ENCODE measurements around the gene DUSP8.
"Not testable (repeated sequence)": the region's sequence is repeated elsewhere in the genome, so short reads cannot be mapped to it uniquely, and the experiment has no call there.

DUSP8 gene

DNA sequence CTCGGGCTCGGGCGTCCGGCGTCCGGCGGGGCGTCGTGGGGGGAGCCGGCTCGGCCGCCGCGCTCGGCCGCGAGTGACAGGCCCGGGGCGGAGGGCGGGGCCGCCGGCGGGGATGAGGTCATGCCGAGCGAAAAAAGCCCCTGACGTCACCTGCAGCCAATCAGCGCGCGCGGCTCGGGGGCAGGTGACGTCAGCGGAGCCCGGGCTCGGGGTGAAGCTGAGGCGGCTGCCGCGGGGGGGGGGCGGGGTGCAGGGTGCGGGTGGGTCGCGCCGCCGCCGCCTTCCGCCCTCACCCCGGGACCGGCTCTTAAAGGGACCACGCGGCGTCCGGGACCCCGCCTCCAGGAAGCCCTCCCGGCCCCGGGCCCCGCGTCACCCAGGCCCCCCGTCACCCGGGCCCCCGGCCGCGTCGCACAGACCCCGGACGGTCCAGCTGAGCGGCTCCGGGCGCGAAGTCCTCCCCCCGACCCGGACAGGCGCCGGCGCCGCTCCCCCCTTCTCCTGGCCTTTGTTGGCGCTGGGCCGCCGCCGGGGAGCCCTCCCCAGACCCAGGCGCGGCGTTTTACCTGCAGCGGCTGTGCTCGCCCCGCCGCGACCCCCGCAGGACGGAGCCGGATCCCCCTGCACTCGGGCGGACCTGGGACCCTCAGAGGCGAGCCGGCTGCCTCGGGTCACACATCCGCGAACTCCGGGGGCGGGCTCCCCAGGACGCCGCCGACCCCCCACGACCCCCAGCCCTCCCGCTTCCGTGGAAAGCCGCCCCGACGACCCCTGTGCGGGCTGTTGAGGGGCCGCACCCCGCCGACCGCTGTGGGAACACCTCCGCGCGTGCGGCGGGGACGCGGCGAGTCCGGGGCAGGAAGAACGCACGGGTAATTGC is at the start of gene DUSP8:
DUSP8 (minus strand) TSS at position 75 of the 880 bp plus-strand sequence. CDS start 6,445 bp downstream, outside the sequence.
- intact Hi-C loops (cut with DNase I) = no loop called here
- peak; percentile 80 to 98 (median 94) for DNase-seq

DNA sequence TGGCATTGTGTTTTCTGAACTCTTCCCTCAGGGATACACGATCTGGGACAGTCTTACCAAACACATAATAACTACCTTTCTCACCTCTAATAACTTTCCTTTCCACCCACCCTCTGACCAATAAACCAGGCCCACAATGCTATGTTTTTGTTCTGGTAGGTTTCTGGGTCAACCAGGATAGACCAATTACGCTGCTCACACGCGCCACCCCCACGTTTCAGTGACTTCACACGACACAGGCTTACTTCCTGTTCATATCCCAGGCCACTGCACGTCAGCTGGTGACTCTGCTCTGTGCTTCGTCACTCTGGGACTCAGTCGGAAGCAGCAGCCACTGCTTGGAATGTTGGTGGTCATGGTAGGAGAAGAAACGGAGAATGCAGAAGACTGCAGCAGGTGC is 47.4 kb upstream of the DUSP8 start:
- intact Hi-C loops (cut with DNase I) = no loop called here
- no peak for DNase-seq

- no peak for DNase-seq
- intact Hi-C loops (cut with DNase I) = no loop called here
Measured at GRCh38 chr11:1618231-1618630, 46.2 kb upstream of the DUSP8 start.

DNA sequence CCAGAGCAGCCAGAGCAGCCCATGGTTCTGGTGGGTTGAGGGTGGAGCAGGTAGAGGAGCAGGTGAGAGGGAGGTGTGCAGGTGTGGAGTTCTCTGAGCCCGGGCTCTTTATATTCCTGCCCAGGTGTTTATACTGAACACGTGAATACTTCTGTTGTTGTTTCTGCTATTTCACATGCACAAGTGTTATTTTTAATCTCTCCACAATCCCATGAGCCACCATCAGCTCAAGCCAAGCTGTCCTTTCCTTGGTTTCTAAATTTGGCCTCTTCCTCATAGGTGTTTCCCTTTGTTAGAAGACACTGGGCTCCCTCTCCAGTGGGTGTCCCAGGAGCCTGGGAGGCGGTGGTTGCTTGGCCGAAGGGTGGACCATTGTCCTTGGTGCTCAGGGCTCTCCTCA is 36.3 kb upstream of the DUSP8 start, which contains the start of gene KRTAP5-3:
KRTAP5-3 (minus strand) TSS at position 101 of the 400 bp plus-strand sequence; CDS start at position 23, 78 bp downstream.
- no peak for DNase-seq
- intact Hi-C loops (cut with DNase I) = no loop called here

DNA sequence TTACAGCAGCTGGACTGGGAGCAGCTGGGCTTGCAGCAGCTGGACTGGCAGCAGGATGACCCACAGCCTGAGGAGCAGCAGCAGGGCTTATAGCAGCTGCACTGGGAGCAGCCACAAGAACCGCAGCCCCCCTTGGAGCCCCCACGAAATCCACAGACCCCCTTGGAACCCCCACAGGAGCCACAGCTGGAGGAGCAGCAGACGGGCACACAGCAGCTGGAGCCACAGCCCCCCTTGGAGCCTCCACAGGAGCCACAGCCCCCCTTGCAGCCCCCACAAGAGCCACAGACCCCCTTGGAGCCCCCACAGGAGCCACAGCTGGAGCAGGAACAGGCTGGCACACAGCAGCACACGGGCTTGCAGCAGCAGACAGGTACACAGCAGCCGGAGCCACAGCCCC is 35.8 kb upstream of the DUSP8 start:
- intact Hi-C loops (cut with DNase I); DNase-seq: not testable (repeated sequence)

GRCh38 chr11:1607156-1607845 is 35.2 kb upstream of the DUSP8 start:
- DNase-seq; intact Hi-C loops (cut with DNase I): not testable (repeated sequence)

DNA sequence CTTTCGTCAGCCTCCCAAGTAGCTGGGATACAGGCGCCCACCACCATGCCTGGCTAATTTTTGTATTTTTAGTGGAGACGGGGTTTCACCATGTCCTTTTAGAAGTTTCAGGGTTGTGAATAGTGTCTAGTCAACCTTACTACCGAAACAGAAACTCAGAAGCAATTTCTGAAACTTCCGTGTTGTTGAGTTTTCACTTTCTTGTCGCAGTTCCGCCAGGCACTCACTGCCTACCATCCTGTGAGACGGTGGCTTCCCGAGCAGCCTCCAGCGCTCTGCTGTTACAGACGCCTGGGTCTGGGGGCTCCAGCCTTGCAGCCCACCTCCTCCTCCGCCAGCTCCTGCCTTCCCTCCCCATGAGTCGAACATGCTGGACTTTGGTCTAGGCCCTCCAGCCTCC is 33.9 kb upstream of the DUSP8 start:
- DNase-seq; intact Hi-C loops (cut with DNase I): not testable (repeated sequence)

- intact Hi-C loops (cut with DNase I) = no loop called here
- no peak for DNase-seq
Measured at GRCh38 chr11:1604711-1605110, 32.6 kb upstream of the DUSP8 start.

DNA sequence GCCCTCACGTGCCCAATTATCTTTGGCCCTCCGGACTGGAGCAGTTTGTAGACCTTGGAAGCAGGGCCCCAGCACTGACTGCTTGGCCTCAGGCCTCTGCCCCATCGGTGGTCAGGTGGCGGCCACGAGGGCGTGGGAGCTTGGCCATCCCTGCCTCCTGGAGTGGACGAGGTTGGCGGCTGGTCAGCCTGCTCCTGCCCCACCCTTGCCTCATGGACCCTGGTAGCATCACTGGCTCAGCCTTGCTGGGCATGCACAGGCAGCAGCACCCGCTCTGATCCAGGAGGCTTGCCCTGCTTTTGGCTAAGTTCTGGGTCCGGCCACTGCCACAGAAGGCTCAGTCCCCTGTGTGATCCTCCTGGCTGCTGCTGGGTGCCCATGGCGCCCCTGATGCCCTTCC is 32.1 kb upstream of the DUSP8 start:
- intact Hi-C loops (cut with DNase I) = no loop called here

GRCh38 chr11:1603629-1604028 is 31.6 kb upstream of the DUSP8 start:
- intact Hi-C loops (cut with DNase I) = no loop called here
- no peak for DNase-seq

More for the DNA sequence above, 32.1 kb upstream of the DUSP8 start:
- DNase-seq = no peak

GRCh38 chr11:1601663-1602062 is 29.6 kb upstream of the DUSP8 start:
- intact Hi-C loops (cut with DNase I); DNase-seq: not testable (repeated sequence)

- intact Hi-C loops (cut with DNase I) = no loop called here
- peak in 8 of 42 donors; percentile 19 to 58 (median 32) for DNase-seq
Measured at GRCh38 chr11:1600626-1601025, 28.6 kb upstream of the DUSP8 start.

GRCh38 chr11:1598816-1599215 is 26.7 kb upstream of the DUSP8 start:
- intact Hi-C loops (cut with DNase I) = no loop called here
- DNase-seq = peak in 14 of 42 donors; percentile 17 to 63 (median 37)

- DNase-seq; intact Hi-C loops (cut with DNase I): not testable (repeated sequence)
Measured at GRCh38 chr11:1598406-1598805, 26.3 kb upstream of the DUSP8 start.

GRCh38 chr11:1597994-1598380 is 25.9 kb upstream of the DUSP8 start, which contains the start of gene KRTAP5-2:
Gene KRTAP5-2, minus strand, starts transcription at chr11:1598294. Its CDS starts 44 bp downstream, at chr11:1598250.
- no peak for DNase-seq
- intact Hi-C loops (cut with DNase I) = no loop called here

DNA sequence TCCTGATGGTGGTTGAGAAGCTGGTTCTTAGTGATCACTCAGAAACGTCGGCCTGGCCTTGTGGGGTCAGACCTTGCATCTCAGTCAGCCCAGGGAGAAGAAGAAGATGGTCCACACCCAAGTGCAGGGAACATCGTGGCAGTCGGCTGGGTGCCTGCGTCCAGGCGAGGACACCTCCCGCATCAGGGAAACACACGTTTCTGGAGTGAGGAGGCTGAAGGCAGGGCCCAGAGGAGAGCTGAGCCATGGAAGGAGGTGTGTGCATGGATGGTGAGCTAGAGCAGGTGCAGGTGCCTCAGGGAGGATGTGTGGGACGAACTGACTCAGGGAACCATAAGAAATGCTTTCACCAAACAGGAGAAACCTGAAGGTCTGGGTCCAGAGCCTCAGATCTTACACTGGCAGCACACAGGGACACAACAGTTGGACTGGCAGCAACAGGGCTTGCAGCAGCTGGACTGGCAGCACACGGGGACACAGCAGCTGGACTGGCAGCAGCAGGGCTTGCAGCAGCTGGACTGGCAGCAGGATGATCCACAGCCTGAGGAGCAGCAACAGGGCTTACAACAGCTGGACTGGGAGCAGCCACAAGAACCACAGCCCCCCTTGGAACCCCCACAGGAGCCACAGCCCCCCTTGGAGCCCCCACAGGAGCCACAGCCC is 25.4 kb upstream of the DUSP8 start:
- DNase-seq = peak in 25 of 42 donors; percentile 14 to 77 (median 34)
- intact Hi-C loops (cut with DNase I) = no loop called here

DNA sequence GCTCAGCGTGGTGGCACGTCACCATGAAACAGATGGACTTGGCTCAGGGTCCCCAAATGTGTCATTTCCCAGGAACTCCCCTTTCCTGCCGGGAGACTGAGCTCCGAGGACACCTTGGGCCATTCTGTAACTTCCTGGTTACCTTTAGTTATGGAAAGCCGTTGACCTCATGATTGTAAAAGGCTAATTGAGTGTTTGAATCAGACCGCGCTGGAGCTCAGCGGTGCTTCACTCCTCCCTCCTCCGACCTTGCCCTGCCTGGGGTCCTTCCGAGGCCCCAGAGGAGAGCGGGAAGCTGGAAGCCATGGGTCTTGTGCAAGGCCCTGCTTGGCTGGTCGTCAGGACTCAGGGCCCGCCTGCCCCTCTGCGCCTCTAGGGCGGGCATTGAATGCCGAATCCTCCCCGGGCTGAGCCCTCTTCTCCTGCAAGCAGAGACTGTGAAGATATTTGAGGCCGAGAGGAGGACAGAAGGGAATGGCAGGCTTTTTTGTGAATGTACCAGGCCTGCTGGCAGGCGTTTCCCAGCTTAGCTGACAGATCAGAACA is 24.6 kb upstream of the DUSP8 start:
- intact Hi-C loops (cut with DNase I); DNase-seq: not testable (repeated sequence)

DNA sequence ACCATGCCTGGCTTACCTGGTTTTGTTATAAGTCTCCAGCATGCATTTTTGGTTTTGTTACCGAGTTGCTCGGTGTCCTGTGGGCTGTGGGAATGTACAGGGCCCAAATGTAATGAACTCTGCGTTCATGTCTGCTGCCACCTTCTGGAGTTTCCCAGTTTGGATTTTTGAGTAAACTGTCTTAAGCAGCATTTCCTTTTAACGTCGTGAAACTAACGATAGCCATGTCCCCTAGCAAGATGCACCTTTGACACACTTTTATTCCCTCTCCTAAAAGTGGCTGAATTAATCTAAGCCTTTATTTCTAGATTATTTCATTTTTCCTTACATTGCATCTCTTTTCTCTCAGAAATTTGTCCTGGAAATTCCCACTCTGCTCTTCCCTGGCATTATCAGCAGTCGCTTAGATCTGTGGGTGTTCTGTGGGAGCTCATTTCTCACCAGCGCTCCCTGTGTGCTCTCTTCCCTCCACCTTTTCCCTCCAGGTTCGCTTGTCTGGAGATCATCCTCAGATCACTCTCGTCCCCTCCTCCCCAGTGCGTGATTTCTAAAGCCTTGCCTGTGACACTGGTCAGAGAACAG is 24.0 kb upstream of the DUSP8 start:
- peak in 23 of 42 donors; percentile 15 to 74 (median 40) for DNase-seq
- intact Hi-C loops (cut with DNase I) = not testable (repeated sequence)

DNA sequence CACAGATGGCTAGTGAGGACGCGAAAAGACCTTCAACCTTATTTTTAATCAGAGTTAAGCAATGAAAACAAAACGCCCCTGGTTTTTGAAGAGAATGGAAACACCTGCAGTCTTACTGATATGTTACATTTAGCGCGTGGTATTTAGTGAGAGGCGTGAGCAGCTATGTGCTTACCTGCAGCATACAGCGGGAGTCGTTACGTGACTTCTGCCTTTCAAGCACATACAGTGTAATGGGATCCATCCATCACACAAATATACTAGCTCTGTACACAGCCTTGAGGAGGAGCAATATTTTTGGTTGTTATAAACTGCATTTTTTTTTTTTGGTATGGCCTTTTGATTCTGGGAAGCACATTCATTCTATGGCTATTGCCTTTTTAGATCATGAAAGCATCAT is 20.6 kb upstream of the DUSP8 start:
- DNase-seq = no peak
- intact Hi-C loops (cut with DNase I) = no loop called here

Measured in head of caudate nucleus (tissue), 42 donors.